NB4 (cell line): Measurements from ENCODE around the gene RIC8B.

Experiments
- DNase-seq: peaks from one replicate; pipeline ENCODE4 v3.0.0; 2010; ENCODE audit warnings: low read depth
- H3K4me3 ChIP-seq: one replicate; pipeline ENCODE4 v1.5.1; 2011; ENCODE audit warnings: mild to moderate bottlenecking, low read depth, low read length, moderate library complexity
- MYC ChIP-seq: IDR thresholded peaks from 2 replicates; pipeline ENCODE4 v1.6.1; 2011; ENCODE audit warnings: low read depth, low read length
- POLR2A ChIP-seq: IDR thresholded peaks from 2 replicates; pipeline ENCODE4 v1.6.1; 2011; ENCODE audit warnings: mild to moderate bottlenecking; ENCODE audit not compliant: insufficient read length; ENCODE audit errors: extremely low read depth
- TF ChIP-seq, protein P1 (sequence below): IDR thresholded peaks from 2 replicates; pipeline ENCODE4 v1.6.1; 2011; ENCODE audit warnings: low read depth, low read length
- TF ChIP-seq, protein P2 (sequence below): IDR thresholded peaks from one replicate; pipeline ENCODE4 v1.5.1; 2012; ENCODE audit warnings: low read depth, low read length

RIC8B gene

DNA sequence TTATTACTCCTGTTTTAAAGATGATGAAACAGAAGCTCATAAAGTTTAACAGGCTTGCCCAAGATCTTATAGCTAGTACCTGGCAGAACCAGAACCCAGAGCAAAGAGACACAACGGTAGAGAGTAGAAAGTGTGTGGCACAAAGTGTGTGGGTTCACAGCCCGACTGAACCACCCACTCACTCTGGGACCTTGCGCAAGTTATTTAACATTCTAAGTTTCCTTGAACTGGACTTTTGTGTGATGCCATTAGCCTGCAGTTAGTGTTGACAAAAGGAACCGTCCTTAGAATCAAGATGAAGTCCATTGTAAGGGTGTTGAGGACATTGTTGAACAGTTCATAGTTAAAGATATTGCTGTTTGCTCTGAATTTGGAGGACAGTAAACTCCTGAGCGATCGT lies 29.9 kb upstream of the RIC8B start:
- TF ChIP-seq MYC, result no peak
- TF ChIP-seq POLR2A, result no peak
- TF ChIP-seq, protein P1, sequence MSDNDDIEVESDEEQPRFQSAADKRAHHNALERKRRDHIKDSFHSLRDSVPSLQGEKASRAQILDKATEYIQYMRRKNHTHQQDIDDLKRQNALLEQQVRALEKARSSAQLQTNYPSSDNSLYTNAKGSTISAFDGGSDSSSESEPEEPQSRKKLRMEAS, result no peak
- TF ChIP-seq, protein P2, sequence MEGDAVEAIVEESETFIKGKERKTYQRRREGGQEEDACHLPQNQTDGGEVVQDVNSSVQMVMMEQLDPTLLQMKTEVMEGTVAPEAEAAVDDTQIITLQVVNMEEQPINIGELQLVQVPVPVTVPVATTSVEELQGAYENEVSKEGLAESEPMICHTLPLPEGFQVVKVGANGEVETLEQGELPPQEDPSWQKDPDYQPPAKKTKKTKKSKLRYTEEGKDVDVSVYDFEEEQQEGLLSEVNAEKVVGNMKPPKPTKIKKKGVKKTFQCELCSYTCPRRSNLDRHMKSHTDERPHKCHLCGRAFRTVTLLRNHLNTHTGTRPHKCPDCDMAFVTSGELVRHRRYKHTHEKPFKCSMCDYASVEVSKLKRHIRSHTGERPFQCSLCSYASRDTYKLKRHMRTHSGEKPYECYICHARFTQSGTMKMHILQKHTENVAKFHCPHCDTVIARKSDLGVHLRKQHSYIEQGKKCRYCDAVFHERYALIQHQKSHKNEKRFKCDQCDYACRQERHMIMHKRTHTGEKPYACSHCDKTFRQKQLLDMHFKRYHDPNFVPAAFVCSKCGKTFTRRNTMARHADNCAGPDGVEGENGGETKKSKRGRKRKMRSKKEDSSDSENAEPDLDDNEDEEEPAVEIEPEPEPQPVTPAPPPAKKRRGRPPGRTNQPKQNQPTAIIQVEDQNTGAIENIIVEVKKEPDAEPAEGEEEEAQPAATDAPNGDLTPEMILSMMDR, result no peak
- H3K4me3 ChIP-seq, result no peak overlapping the region
- DNase-seq, result no peak

DNA sequence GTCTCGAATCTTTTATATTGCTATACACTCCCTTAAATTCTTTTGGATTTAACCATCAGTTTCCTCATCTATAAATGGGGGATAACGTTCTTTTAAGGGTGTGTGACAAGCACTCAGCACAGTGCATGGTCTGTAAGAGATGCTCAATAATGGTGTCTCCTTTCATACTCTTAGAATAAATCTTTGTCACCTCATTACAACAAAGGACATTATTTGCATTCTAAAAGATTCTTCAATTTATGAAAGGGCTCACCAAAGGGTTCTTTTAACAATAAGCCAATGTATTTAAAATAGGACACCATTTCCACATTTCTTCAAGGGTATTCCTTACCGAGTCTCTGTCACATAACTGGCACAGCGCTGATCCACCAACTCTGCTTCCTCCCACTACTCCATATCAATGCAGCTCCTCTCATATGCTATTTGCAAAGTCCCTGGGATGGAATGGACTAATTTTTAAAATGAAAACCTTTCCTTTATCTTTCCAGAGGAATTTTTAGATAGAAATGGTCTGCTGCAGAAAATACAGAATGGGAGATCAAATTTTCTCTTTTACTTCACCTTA lies 29.2 kb upstream of the RIC8B start:
- DNase-seq, result no peak
- H3K4me3 ChIP-seq, result no peak overlapping the region
- TF ChIP-seq POLR2A, result no peak
- TF ChIP-seq, protein P1, result no peak
- TF ChIP-seq MYC, result no peak
- TF ChIP-seq, protein P2, result no peak

DNA sequence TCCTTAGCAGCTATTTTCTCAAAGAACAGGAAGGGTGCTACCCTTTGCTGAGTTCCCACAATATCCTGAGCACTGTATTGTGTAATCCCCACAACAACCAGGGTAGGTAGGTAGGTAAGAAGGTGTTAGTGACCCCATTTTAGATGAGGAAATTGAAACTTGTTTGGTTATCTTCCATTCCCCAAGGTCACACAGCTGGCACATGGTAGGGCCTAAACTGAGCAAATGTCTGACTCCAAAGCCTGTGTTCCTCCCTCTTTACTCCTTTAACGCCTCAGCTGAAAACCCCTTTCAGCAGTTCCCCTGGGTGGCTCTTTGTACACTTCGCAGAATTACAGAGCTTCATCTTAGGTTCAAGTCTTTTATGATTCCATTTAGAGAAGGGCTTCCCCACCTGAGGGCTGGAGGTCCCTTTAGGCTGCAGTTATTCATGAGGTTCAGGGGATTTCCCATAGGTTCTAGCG lies 26.5 kb upstream of the RIC8B start:
- no peak overlapping the region for H3K4me3 ChIP-seq
- DNase-seq, result no peak
- TF ChIP-seq, protein P2, result no peak
- TF ChIP-seq, protein P1, result no peak
- TF ChIP-seq POLR2A (no peak), MYC (no peak)

DNA sequence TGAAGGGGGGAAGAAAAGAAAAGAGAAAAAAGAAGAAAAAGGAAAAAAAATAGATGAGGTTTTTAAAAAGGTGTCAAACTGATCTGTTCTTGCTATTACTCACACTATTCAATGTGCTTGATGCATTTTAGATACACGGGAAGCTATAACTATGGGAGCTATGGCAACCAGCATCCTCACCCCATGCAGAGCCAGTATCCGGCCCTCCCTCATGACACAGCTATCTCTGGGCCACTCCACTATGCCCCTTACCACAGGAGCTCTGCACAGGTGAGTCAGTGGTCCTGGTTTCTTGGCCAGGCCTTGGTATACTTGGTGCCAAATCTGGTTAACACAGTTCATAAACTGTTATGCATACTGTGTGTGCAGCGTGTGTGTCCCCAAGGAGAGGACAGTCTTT lies 24.0 kb upstream of the RIC8B start:
- no peak for DNase-seq
- H3K4me3 ChIP-seq, result no peak overlapping the region
- TF ChIP-seq, protein P2, result no peak
- TF ChIP-seq MYC (no peak), POLR2A (no peak)
- TF ChIP-seq, protein P1, result no peak

DNA sequence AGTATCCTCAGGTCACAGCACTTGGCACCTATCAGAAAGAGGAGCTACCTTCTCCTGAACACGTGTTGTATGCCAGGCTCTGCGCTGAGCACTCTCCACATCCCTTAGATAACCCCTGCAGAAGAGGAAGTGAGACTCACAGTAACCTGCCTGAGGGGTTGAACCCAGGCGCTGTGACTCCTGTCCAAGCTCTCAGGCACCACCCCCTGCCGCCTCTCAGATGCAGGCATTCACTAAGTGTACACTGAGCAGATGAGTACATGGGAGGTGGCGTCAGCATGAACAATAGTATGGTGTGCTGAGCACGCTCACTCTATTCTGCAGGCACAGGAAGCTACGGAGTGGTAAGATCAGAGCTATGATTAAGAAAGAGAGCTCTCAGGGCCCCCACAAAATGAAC lies 21.0 kb upstream of the RIC8B start:
- TF ChIP-seq MYC, result no peak
- TF ChIP-seq, protein P2, result no peak
- TF ChIP-seq POLR2A, result no peak
- TF ChIP-seq, protein P1, result no peak
- no peak overlapping the region for H3K4me3 ChIP-seq
- peak; percentile 31 for DNase-seq

DNA sequence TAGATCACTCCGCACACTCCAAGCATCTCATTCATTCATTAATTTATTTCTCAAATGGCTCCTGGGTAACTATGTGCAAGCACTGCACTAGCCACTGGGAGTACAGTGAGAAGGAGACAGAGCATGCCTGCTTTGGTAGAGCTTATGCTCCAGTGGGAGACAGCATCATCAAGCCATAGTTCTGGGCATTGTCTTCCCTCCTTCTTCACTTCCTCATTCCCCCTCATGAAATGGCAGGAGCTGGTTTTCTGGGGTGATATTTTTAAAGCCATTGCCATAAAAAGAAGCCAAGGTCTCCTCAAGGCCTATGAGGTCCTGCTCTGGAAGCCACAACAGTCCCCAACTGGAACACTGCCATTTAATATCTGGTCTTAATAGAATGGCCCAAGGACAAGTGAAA lies 20.2 kb upstream of the RIC8B start:
- H3K4me3 ChIP-seq, result no peak overlapping the region
- no peak for DNase-seq
- TF ChIP-seq, protein P2, result no peak
- no peak for TF ChIP-seq POLR2A
- TF ChIP-seq, protein P1, result no peak
- no peak for TF ChIP-seq MYC
